GM21360 (cell line): ENCODE results near the gene KRT37.
"Not testable (repeated sequence)": the region's sequence is repeated elsewhere in the genome, so short reads cannot be mapped to it uniquely, and the experiment has no call there.

Experiments used
- ATAC-seq: cut with Tn5 transposase; IDR thresholded peaks from one replicate; pipeline ENCODE4 v1.9.1; 2021; ENCODE audit warnings: mild to moderate bottlenecking, moderate library complexity; ENCODE audit not compliant: unreplicated experiment

Gene KRT37

DNA sequence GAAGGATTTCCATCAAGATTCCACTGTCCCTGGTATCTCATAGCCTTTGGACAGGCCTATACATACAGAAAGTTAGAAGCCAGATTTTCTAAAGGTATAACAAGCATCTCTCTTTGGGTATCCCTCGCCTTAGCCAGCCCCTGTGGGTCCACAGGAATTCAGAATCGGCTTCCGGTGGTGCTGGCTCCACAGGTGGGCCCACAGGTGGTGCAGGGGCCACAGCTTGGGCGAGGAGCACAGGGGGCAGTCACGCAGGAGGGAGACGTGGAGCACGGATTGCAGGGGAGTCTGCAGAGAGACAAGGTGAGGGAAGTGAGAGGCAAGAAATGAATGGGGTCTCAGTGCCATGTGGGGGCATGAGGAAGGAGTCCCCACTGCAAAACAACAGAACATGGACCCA lies 12.9 kb upstream of the KRT37 start:
- no peak for ATAC-seq

DNA sequence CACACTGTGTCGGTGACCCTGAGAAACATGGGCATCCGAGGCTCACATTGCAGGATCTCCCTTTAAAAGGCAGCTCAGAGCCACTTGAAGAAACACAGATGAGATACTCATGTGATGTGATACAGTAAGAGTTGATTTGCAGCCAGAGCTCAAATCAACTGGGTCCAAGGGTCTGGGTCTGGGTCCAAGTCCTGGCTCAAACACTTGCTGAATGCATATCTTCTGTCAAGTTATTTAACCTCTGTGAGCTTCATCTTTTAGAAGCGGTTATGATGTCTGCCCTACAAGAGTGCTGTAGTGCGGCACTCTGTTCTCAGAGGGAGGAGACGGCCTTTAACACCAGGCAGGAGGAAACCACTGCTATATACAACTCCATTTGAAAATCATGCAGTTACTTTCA lies 10.0 kb upstream of the KRT37 start:
- ATAC-seq: no peak

DNA sequence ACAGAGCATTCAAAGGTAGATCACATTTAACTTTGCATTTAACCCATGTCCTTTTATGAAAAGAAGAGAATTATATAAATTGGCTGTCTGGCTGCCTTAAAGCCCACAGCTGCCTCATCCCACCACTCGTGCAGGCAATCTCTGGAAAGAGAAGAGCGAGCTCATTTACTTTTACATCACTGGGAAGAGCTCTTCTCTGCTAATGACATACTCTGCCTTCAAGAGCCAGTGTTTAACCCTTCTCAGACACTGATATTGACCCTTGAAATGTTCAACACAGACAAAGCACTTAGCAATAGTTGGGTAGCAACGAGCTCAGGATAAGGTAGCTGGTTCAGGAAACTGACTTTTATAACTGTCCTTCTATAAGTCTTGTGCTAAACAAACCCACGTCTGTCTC lies 9.6 kb upstream of the KRT37 start:
- ATAC-seq: no peak

- no peak for ATAC-seq
Observed at GRCh38 chr17:41433586-41433985, 9.2 kb upstream of the KRT37 start.

- ATAC-seq: not testable (repeated sequence)
Observed at GRCh38 chr17:41430376-41430775, 6.0 kb upstream of the KRT37 start.

DNA sequence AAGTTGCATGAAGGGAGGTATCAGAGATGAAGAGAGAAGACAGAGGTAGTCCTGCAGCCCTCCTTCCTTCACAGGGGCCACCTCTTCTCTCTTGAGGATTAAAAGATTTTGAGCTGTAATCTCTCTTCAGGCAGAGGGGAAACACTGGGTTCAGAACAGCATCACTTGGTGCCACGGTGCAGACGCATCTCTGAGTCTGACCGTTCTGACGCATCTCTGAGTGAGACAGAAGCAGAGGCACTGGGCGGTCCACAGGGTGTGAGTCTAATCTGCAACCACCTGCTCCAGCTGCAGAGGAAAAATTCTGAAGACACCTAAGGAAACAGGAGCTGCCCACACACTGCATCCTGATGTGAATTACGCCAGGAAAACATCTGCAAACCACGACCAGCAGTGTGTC lies 5.3 kb upstream of the KRT37 start:
- ATAC-seq: no peak

DNA sequence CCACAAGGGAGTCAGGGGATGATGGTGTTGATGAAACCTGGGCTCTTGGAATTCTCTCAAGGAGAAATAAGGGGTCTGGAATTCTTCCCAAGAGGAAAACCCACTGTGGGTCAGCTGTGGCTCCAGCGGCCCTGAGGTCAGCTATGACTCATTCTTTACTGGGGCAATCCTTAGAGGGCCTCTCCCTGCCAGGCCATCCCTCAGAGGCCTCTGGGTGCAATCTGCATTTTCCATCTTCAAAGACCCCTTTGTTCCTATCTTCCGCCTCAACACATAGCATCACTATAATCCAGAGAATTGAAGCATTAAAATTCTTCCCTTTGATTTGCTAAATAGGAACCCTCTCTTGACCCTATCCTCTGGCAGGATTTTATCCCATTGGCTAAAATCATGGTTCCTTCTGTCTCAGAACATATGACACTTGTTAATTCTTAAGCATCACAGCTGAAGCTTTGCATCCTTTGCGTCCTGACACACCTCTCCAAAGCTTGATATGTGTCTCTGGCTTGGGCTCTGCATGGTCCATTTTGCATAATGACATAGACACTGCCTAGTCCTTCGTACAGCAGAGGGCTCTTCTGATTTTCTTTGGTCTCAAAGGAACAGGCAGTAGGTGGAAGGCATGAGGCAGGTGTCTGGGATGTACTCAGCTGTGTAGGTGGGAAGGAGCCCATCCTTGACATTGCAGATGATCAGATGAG lies 4.4 kb upstream of the KRT37 start:
- no peak for ATAC-seq

GRCh38 chr17:41422586-41422985 lies 1.8 kb downstream of the KRT37 start:
- ATAC-seq: not testable (repeated sequence)

GRCh38 chr17:41421617-41422016 lies 2.8 kb downstream of the KRT37 start:
- ATAC-seq: no peak

DNA sequence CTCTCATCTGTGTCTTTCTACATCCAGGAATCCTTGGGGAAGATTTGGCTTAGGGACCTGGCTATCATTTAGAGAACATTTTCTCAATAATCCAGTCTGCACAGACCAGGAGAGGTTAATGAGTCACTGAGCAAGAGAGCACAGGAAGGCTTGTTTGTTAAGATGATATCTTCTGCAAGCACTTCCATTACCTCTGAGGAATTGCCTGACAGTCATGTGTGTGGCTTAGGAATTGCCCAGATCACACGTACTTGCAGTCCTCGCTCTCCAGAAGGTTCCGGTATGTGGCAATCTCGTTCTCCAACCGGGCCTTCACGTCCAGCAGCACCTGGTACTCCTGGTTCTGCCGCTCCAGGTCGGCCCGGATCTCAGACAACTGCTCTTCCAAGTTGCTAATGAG lies 3.3 kb downstream of the KRT37 start:
- no peak for ATAC-seq

- ATAC-seq: no peak
Observed at GRCh38 chr17:41420134-41420533, 4.3 kb downstream of the KRT37 start.

- no peak for ATAC-seq
Observed at GRCh38 chr17:41419716-41420115, 4.7 kb downstream of the KRT37 start.

DNA sequence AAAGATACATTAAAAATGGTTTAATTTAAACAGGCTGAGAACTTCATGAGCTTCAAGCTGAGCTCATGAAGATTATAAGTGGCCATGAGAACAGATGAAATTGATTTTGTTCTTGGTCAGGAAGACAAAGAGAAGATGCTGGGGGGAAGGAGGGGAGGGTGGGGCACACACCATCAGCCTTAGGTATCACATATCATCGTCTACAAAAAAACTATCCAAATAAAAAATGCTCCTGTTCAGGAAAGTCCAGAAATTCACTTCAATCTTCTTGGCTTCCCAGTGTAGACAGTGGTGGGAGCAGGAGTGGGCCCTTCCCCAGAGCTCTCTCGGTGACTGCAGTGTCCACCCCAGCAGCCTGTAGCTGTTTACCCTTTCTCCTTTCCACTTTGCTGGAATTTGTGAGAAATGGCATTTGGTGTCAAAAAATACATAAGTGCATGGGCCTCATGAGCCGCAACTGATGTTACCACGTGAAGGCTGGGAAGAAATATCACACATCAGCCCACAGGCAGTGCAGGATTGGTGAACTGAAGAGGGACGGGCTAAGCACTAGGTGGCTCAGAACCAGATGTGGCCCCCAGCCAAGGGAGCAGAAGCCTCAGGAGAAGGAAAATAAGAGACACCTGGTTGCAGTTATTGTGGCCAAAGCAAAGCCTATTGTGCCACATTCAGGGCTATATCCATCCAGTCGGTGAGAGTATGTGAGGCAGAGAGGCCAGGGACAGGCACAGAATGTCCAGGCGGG lies 6.1 kb downstream of the KRT37 start:
- no peak for ATAC-seq

GRCh38 chr17:41417576-41418015 lies 6.8 kb downstream of the KRT37 start:
- no peak for ATAC-seq

- no peak for ATAC-seq
Observed at GRCh38 chr17:41417127-41417526, 7.3 kb downstream of the KRT37 start.

DNA sequence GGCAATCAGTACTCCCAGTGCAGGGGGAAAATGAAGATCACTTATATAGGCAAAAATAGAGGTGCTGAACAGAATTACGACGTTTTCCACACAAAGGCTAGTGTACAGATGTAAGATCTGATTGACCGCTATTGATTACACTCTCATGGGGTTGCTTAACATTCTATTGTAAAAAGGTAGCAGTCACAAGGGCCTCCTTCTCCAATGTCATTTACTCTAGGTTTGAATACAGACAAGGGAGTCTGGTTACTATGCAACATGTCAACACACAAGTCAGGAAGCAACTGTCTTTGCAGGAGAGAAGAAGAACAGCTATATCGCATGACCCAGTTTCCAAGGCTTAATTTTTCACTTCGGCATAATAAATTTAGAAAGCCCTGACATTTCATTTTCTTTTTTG lies 7.9 kb downstream of the KRT37 start:
- no peak for ATAC-seq

DNA sequence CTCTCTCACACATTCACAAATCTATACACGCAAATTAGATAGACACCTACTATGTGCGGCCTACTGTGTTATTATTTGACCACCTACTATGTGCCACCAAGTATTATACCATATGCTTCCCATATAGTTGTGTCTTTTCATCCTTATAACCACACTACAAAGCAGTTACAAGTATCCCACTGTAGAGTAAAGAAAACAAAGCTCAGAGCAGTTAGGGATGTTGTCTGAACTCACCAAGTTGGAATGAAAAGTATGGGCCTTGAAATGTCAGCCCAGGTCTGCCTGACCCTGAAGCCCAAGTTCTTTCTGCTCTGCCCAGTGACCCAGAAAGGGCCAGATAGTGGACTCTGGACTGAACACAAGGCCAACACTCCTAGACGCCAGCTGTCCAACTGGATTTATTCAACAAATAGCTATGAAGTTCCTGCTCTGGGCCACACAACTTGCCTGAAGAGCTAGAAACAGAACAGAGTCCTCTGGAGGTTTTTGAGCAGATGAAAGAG lies 8.5 kb downstream of the KRT37 start:
- ATAC-seq: no peak

GRCh38 chr17:41415411-41415810 lies 9.0 kb downstream of the KRT37 start:
- no peak for ATAC-seq

DNA sequence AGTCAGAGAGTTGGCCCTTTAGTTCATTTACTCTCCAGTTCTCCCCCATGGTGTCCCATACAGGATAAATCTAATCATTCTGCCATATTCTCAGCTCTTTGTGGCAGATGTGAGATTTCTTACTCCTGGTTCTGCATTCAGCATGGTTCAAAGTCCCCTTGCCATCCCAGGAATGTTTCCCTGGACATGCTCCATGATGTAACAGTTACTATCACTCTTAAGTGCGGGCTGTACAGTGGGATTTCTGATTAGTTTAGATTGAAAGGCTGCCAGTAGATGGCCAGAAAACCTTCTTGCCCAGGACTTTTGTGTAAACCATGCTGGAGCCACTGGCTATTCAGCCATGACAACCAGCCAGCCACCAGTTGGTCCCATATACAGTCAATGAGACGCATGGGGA lies 10.4 kb downstream of the KRT37 start:
- ATAC-seq: no peak

DNA sequence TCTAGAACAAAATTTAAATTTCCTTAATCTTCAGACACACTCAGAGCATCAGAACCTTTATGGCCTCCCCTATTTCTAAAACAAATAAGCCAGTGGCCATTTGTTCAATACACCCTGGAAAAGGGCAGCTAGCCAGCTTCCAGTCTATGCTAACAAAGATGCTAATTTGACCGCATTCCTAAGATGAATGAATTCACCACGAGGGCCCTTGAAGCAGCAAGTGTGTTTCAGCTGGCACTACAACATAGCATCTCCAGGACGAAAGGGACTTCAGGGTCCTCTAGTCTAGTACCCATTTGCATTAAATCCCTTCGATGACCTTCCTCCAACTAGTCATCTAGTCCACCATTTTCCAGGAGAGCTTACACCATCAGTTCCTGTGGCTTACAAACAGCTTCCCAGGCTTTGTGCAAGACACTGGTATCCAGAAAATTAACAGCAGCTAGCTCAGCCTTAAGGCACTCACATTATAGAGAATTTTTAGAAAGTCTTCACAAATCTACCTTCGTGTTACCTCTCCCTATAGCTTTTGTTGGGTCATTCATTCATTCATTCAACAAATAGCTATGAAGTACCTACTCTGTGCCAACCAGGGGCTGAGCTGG lies 10.9 kb downstream of the KRT37 start:
- ATAC-seq: no peak

- ATAC-seq: no peak
Observed at GRCh38 chr17:41411072-41411840, 13.1 kb downstream of the KRT37 start.
